Spleen (tissue), 11 donors: Measurements from ENCODE around the gene DNAJC17. TPM values are rescaled to one million over a fixed set of nuclear protein-coding genes. Genes with fewer than 3 reads are reported as not detected.

Experiments used
- DNase-seq: peaks from one replicate; pipeline ENCODE4 v3.0.0-alpha.2; 2020
- H3K27ac ChIP-seq, 8 donors: fragments of 200-600 bp; sonication (generic) in 7 of 8; 1 replicate in 4 of 8; 2 replicates in 4 of 8; pipeline versions ENCODE4 v1.5.0 to v1.8.0; 2016 to 2021; ENCODE audit warnings: inconsistent platforms in 4 of 8, mild to moderate bottlenecking in 4 of 8, moderate library complexity in 1 of 8
- H3K27me3 ChIP-seq, 7 donors: fragments of 200-600 bp; sonication (generic) in 6 of 7; replicated peaks in 1 of 7; 1 replicate in 4 of 7; 2 replicates in 3 of 7; pipeline versions ENCODE4 v1.5.0 to v1.8.0; 2016 to 2021; ENCODE audit warnings: inconsistent platforms in 3 of 7, mild to moderate bottlenecking in 1 of 7
- H3K36me3 ChIP-seq, 6 donors: fragments of 200-600 bp; sonication (generic) in 5 of 6; 1 replicate in 4 of 6; 2 replicates in 2 of 6; pipeline versions ENCODE4 v1.5.0 to v1.8.0; 2016 to 2021; ENCODE audit warnings: inconsistent platforms in 2 of 6
- H3K4me1 ChIP-seq, 6 donors: fragments of 200-600 bp; sonication (generic) in 5 of 6; 1 replicate in 3 of 6; 2 replicates in 3 of 6; pipeline versions ENCODE4 v1.5.0 to v1.8.0; 2016 to 2021; ENCODE audit warnings: inconsistent platforms in 3 of 6
- H3K4me3 ChIP-seq, 8 donors: fragments of 200-600 bp; sonication (generic) in 7 of 8; 1 replicate in 4 of 8; 2 replicates in 4 of 8; pipeline versions ENCODE4 v1.5.0 to v1.8.0; 2016 to 2021; ENCODE audit warnings: inconsistent platforms in 4 of 8, mild to moderate bottlenecking in 4 of 8, moderate library complexity in 2 of 8
- H3K9me3 ChIP-seq, 8 donors: fragments of 200-600 bp; sonication (generic) in 7 of 8; 1 replicate in 4 of 8; 2 replicates in 4 of 8; pipeline versions ENCODE4 v1.5.0 to v1.8.0; 2016 to 2021; ENCODE audit warnings: inconsistent platforms in 4 of 8
- CTCF ChIP-seq, 11 experiments: fragments of 200-600 bp in 7 of 11; fragments of 450-650 bp in 4 of 11; sonication (generic) in 4 of 11; IDR thresholded peaks in 8 of 11; conservative IDR thresholded peaks in 3 of 11; 1 replicate in 7 of 11; 2 replicates in 4 of 11; pipeline versions ENCODE4 v1.4.0 to v1.8.0; 2016 to 2021; ENCODE audit warnings: antibody characterized with exemption in 11 of 11, inconsistent platforms in 4 of 11, mild to moderate bottlenecking in 1 of 11
- POLR2A ChIP-seq, 3 donors: fragments of 450-650 bp; IDR thresholded peaks; one replicate each; pipeline ENCODE4 v1.5.1; 2017; ENCODE audit warnings: antibody characterized with exemption in 3 of 3, mild to moderate bottlenecking in 1 of 3
- POLR2AphosphoS5 ChIP-seq, 3 donors: sonication (generic); formaldehyde crosslinking; IDR thresholded peaks; one replicate each; pipeline ENCODE4 v1.5.1; 2017; ENCODE audit warnings: antibody characterized with exemption in 3 of 3
- WGBS, 5 donors: extraction: QIAGEN DNeasy Blood & Tissue Kit in 3 of 5; methylation state at CpG; one replicate each; pipeline versions ENCODE4 v1.1.5 to v1.1.7; 2013 to 2018; 5-methylcytosine and 5-hydroxymethylcytosine counted together
- intact Hi-C: fragments of 100-400 bp; cut with DNase I; formaldehyde crosslinking; loops from one replicate; pipeline ENCODE4 v1.15.0; 2023; ENCODE audit warnings: low total_unique reads
- polyA plus RNA-seq, 3 donors: library from polyadenylated mRNA; stranded (reverse); fragments of 200-250 nt; gene quantifications; one replicate each; pipeline ENCODE4 v1.2.1, GENCODE V29; 2013
- small RNA-seq, 4 donors: library from RNA; depleted of rRNA; stranded (forward); fragments of <200 nt; gene quantifications; one replicate each; pipeline ENCODE3, GENCODE V24; 2016
- total RNA-seq, 7 donors: library from RNA; depleted of rRNA in 3 of 7; stranded (reverse); fragments of >200 nt in 3 of 7; fragmentation: NEBNext Ultra II Directional in 4 of 7; extraction: Animal tissue kit (Norgen Biotek cat#: 25700) in 4 of 7; gene quantifications; one replicate each; pipeline versions ENCODE4 v1.1.0 to v1.2.1, GENCODE V29; 2016 to 2021
- donor health status: healthy with polysubstance abuse.
- donor health status: DM: no; HTN: no; CAD: no; lungs with moderate emphysema.
- donor health status: DM: no; HTN: no; CAD: no.
- donor health status: Bipolar disorder and iron deficiency.
- donor health status: healthy.
- donor health status: DM: no; HTN: no; CAD: no.
- donor health status: DM: yes; HTN: yes; CAD: no.

Gene DNAJC17
- total and polyA plus RNA-seq, 10 donors = 16.2 to 61.5 (median 44.7) TPM

- no peaks in the 10 kb centered on the region for H3K4me1 ChIP-seq
- DNase-seq = no peak
- no peak overlapping the region for H3K27ac ChIP-seq
- TF ChIP-seq CTCF (IDR thresholded peaks at IDR 0.05 in 8 of 11, conservative IDR thresholded peaks at IDR 0.05 in 3 of 11) = no peak
- TF ChIP-seq POLR2AphosphoS5 (IDR thresholded peaks at IDR 0.05) = no peak
- no peak for TF ChIP-seq POLR2A (IDR thresholded peaks at IDR 0.05)
- H3K36me3 ChIP-seq = peaks cover 0 to 42% (median 0%) of the 10 kb centered on the region in 6 donors
- H3K27me3 ChIP-seq = no peaks in the 10 kb centered on the region
- WGBS, 5 donors = 83 to 91% (median 88%) methylated on average over 2 of the region's 2 CpGs
- no peak overlapping the region for H3K4me3 ChIP-seq
- H3K9me3 ChIP-seq = no peaks in the 10 kb centered on the region
- intact Hi-C loops = no loop called here
These were observed 84.3 kb downstream of the DNAJC17 start for GRCh38 chr15:40722934-40723333.

GRCh38 chr15:40722354-40722753 lies 84.9 kb downstream of the DNAJC17 start:
- Histone ChIP-seq H3K4me1 (no peaks in the 10 kb centered on the region), H3K4me3 (no peak overlapping the region), H3K36me3 (peaks cover 0 to 44% (median 0%) of the 10 kb centered on the region in 6 donors), H3K27me3 (no peaks in the 10 kb centered on the region), H3K9me3 (no peaks in the 10 kb centered on the region), H3K27ac (no peak overlapping the region)
- intact Hi-C loops = no loop called here
- WGBS, 5 donors = 87 to 96% (median 93%) methylated on average over 4 of the region's 4 CpGs
- DNase-seq = no peak
- TF ChIP-seq CTCF (IDR thresholded peaks at IDR 0.05 in 8 of 11, conservative IDR thresholded peaks at IDR 0.05 in 3 of 11) (no peak), POLR2A (IDR thresholded peaks at IDR 0.05) (no peak), POLR2AphosphoS5 (IDR thresholded peaks at IDR 0.05) (no peak)

- DNase-seq = no peak
- Histone ChIP-seq H3K4me3 (no peak overlapping the region), H3K36me3 (peaks cover 0 to 44% (median 0%) of the 10 kb centered on the region in 6 donors), H3K4me1 (no peaks in the 10 kb centered on the region), H3K9me3 (no peaks in the 10 kb centered on the region), H3K27me3 (no peaks in the 10 kb centered on the region), H3K27ac (no peak overlapping the region)
- 73 to 89% (median 84%) methylated on average over 1 of the region's 1 CpG for WGBS, 5 donors
- TF ChIP-seq POLR2AphosphoS5 (IDR thresholded peaks at IDR 0.05) (no peak), CTCF (IDR thresholded peaks at IDR 0.05 in 8 of 11, conservative IDR thresholded peaks at IDR 0.05 in 3 of 11) (no peak), POLR2A (IDR thresholded peaks at IDR 0.05) (no peak)
- intact Hi-C loops = no loop called here
These were observed 85.6 kb downstream of the DNAJC17 start for GRCh38 chr15:40721701-40722100.

- 83 to 87% (median 85%) methylated on average over 6 of the region's 6 CpGs for WGBS, 5 donors
- Histone ChIP-seq H3K4me3 (no peak overlapping the region), H3K36me3 (peaks cover 0 to 56% (median 0%) of the 10 kb centered on the region in 6 donors), H3K4me1 (no peaks in the 10 kb centered on the region), H3K27me3 (no peaks in the 10 kb centered on the region), H3K27ac (no peak overlapping the region), H3K9me3 (no peaks in the 10 kb centered on the region)
- intact Hi-C loops = no loop called here
- DNase-seq = no peak
- TF ChIP-seq POLR2A (IDR thresholded peaks at IDR 0.05) (no peak), POLR2AphosphoS5 (IDR thresholded peaks at IDR 0.05) (no peak), CTCF (IDR thresholded peaks at IDR 0.05 in 8 of 11, conservative IDR thresholded peaks at IDR 0.05 in 3 of 11) (no peak)
These were observed 91.1 kb downstream of the DNAJC17 start for GRCh38 chr15:40716165-40716564.

Small RNA genes within 50 kb of the gene (small RNA-seq; reads per million reads assigned to genes)
- 0 reads per million in 4 donors for gene SUMO2P15

Other genes starting within 250 kb of the DNAJC17 start
- 10 to 100 TPM; 38.9 to 64.1 (median 46.4) TPM for gene CCDC32, start 242.4 kb downstream of the DNAJC17 start, total RNA-seq
- 10 to 100 TPM; 27.3 to 42.5 (median 33.6) TPM for gene CCDC32, start 242.4 kb downstream of the DNAJC17 start, polyA plus RNA-seq
- gene RPUSD2, start 238.2 kb downstream of the DNAJC17 start, total RNA-seq = 10 to 100 TPM in 1 of 7 donors, 1 to 10 TPM in 6; 7.1 to 11.0 (median 8.3) TPM
- gene RPUSD2, start 238.2 kb downstream of the DNAJC17 start, polyA plus RNA-seq = 10 to 100 TPM; 11.2 to 12.3 (median 12.2) TPM
- 1 to 10 TPM; 2.1 to 9.7 (median 4.6) TPM for gene KNL1, start 213.2 kb downstream of the DNAJC17 start, total RNA-seq
- gene KNL1, start 213.2 kb downstream of the DNAJC17 start, polyA plus RNA-seq = 1 to 10 TPM in 1 of 3 donors, under 1 TPM in 2; 0.52 to 2.1 (median 0.67) TPM
- gene RAD51, start 112.3 kb downstream of the DNAJC17 start, total RNA-seq = 1 to 10 TPM in 5 of 7 donors, under 1 TPM in 2; 0.43 to 5.5 (median 3.0) TPM
- 1 to 10 TPM in 2 of 3 donors, under 1 TPM in 1; 0.72 to 4.7 (median 2.0) TPM for gene RAD51, start 112.3 kb downstream of the DNAJC17 start, polyA plus RNA-seq
- 10 to 100 TPM; 19.7 to 32.2 (median 25.6) TPM for gene RMDN3, start 52.2 kb downstream of the DNAJC17 start, total RNA-seq
- gene RMDN3, start 52.2 kb downstream of the DNAJC17 start, polyA plus RNA-seq = 10 to 100 TPM; 13.0 to 15.4 (median 13.7) TPM
- 10 to 100 TPM in 4 of 7 donors, 1 to 10 TPM in 3; 6.1 to 21.9 (median 13.6) TPM for gene GCHFR, start 43.4 kb downstream of the DNAJC17 start, total RNA-seq
- 10 to 100 TPM; 17.7 to 38.0 (median 23.6) TPM for gene GCHFR, start 43.4 kb downstream of the DNAJC17 start, polyA plus RNA-seq
- gene C15orf62, start 37.5 kb downstream of the DNAJC17 start, total RNA-seq = under 1 TPM in 6 of 7 donors, not detected in 1; 0.20 to 0.66 (median 0.39) TPM
- under 1 TPM; 0.36 to 0.39 (median 0.38) TPM for gene C15orf62, start 37.5 kb downstream of the DNAJC17 start, polyA plus RNA-seq
- gene ZFYVE19, start 384 bp downstream of the DNAJC17 start, total RNA-seq = 10 to 100 TPM; 16.1 to 31.1 (median 20.3) TPM
- gene ZFYVE19, start 384 bp downstream of the DNAJC17 start, polyA plus RNA-seq = 10 to 100 TPM; 23.2 to 31.7 (median 27.3) TPM
- gene PPP1R14D, start 21.2 kb upstream of the DNAJC17 start, total RNA-seq = not detected
- under 1 TPM in 1 of 3 donors, not detected in 2; 0.30 TPM for gene PPP1R14D, start 21.2 kb upstream of the DNAJC17 start, polyA plus RNA-seq
- gene SPINT1, start 36.6 kb upstream of the DNAJC17 start, total RNA-seq = 10 to 100 TPM in 4 of 7 donors, 1 to 10 TPM in 3; 6.5 to 25.8 (median 11.3) TPM
- gene SPINT1, start 36.6 kb upstream of the DNAJC17 start, polyA plus RNA-seq = 1 to 10 TPM; 4.8 to 5.6 (median 5.0) TPM
- not detected for gene RHOV, start 66.8 kb upstream of the DNAJC17 start, total RNA-seq
- gene RHOV, start 66.8 kb upstream of the DNAJC17 start, polyA plus RNA-seq = under 1 TPM in 2 of 3 donors, not detected in 1; 0.06 to 0.19 TPM
- 10 to 100 TPM; 18.6 to 29.1 (median 25.3) TPM for gene VPS18, start 87.0 kb upstream of the DNAJC17 start, total RNA-seq
- 10 to 100 TPM in 1 of 3 donors, 1 to 10 TPM in 2; 7.2 to 15.8 (median 7.4) TPM for gene VPS18, start 87.0 kb upstream of the DNAJC17 start, polyA plus RNA-seq
- 10 to 100 TPM in 5 of 7 donors, 1 to 10 TPM in 2; 7.6 to 26.3 (median 11.0) TPM for gene DLL4, start 121.9 kb upstream of the DNAJC17 start, total RNA-seq
- gene DLL4, start 121.9 kb upstream of the DNAJC17 start, polyA plus RNA-seq = 1 to 10 TPM; 1.2 to 5.0 (median 2.3) TPM
- gene CHAC1, start 146.0 kb upstream of the DNAJC17 start, total RNA-seq = 1 to 10 TPM in 6 of 7 donors, under 1 TPM in 1; 0.92 to 5.5 (median 1.7) TPM
- gene CHAC1, start 146.0 kb upstream of the DNAJC17 start, polyA plus RNA-seq = 1 to 10 TPM in 2 of 3 donors, under 1 TPM in 1; 0.39 to 1.5 (median 1.1) TPM